HG02610 (cell line): ENCODE measurements around the gene CNKSR3.

Source experiments
- ATAC-seq: cut with Tn5 transposase; IDR thresholded peaks from one replicate; pipeline ENCODE4 v1.9.1; 2021; ENCODE audit warnings: mild to moderate bottlenecking, moderate library complexity; ENCODE audit not compliant: unreplicated experiment

Gene CNKSR3

DNA sequence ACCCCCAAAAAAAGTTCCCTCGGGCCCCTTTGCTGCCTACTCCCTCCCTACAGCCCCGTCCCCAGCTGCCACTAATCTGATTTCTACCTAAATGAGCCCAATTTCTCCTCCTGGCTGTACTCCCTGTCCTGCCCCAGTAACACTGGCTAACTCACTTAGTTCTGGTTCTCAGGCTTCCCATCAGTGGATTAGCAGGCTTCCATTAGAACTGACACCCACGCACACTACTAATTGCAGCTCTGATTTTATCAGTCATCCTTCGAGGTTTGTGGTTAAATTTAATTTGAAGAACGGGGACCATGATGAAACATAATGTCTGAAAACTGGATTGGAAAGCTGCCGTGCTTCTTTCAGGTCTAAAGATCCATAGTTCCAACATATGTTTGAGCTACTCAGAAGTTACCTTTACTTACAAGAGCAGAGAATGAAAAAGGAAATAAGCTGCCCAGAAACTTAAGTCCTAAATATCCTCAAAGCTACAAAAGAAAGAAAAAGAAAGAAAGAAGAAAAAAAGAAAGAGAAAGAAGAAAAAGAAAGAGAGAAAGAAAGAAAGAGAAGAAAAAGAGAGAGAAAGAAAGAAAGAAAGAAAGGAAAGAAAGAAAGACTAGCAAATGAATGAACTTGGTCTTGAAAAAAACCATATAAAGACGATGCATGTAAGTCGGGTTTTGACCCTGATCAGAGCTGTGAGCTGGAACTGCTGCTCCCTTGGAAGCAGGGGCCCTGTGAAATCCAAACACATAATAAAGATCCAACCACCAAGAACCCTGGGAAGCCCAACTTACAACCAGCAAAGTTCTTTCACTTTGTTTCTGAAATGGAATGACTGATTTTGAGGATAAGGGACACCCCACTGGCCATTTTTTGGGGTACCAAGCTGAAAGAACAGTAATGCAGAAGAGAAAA lies 51.7 kb downstream of the CNKSR3 start:
- ATAC-seq = no peak

DNA sequence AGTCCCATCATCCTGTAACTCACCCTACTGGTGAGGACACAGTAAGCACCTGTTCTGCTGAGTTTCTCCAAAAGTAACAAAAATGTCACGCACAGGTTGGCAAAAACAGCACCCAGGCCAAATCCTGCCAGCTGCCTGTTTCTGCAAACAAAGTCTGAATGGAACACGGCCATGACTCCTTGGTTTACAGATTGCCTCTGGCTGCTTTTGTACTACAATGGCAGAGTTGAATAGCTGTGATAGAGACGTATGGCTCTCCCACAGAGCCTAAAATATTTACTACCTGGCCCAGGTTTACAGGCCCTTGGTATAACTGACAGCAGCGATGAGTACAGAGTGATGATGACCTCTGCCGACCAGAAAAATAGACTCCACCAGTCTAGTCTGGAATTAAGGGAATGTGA lies 52.6 kb downstream of the CNKSR3 start:
- ATAC-seq = no peak

DNA sequence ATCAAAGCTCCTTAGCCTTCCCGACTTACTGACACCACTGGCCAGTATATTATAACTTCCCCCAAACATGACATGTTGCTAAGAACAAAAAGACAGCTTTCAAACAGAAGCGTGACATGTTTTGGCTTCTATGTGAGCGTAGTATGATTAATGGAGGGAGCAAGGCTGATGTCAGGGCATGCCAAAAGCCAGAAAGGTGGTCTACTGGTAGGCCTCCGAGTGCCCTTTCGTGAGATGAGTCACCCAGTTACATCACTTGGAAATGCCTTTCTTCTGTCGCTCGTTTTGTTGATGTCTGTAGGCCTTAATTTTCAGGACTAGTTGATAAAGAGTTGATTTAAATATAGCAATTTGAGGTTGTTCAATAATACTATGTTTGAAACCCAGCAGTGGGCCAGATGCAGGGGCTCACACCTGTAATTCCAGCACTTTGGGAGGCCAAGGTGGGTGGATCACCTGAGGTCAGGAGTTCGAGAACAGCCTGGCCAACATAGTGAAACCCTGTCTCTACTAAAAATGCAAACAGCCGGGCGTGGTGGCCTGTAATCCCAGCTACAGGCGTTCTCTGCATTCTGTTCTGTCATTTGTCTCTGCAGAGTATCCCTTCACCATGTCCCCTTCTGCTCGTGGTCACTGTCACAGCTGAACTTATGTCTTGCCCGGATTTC lies 53.3 kb downstream of the CNKSR3 start:
- no peak for ATAC-seq

- no peak for ATAC-seq
These were observed 57.2 kb downstream of the CNKSR3 start for GRCh38 chr6:154453329-154453728.

DNA sequence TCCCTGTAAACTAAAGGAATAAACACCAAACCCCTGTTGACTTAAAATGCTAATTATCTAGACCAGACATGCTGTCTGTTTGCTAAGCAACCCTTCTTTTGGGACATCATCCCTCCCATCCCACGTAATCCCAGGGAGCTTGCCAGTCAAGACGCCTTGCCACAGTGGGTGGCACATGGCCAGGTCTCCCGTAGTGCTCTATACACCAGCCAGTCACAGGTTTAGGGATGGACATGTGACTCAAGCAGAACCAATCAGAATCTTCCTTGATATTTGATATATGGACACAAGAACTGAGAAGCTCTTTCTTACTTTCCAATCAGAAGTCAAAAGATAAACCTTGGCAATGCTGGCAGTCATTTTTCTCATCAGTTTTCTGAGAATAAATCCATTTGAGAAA lies 60.0 kb downstream of the CNKSR3 start:
- ATAC-seq = no peak

DNA sequence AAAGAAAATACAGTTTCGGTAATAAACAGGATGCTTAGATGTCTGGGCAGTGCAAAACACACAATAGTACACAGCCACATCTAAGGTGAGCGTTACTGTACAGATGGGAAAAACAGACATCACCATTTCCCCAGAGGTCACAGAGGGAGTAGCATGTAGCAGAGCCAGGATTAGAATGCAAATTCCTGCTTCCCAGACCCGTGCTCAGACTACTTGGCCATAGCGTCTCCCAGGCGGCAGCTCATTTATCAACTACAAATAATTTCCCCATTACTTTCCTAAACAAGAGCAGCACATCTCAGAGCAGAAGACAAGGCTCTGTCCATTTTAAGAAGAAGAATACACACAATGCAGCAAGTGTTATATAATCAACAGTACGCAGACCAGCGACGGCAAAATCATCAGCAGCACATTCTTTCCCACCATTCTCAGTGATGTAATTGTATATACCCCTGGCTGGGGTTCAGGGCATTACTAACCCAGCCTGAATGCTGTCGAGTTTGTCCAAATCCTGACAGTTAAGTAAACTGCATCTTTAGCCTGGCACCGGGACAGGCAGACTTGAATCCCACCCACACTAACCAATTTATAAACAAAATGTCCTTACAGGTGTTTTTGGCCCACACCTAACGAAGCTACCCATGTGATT lies 61.9 kb downstream of the CNKSR3 start:
- no peak for ATAC-seq

DNA sequence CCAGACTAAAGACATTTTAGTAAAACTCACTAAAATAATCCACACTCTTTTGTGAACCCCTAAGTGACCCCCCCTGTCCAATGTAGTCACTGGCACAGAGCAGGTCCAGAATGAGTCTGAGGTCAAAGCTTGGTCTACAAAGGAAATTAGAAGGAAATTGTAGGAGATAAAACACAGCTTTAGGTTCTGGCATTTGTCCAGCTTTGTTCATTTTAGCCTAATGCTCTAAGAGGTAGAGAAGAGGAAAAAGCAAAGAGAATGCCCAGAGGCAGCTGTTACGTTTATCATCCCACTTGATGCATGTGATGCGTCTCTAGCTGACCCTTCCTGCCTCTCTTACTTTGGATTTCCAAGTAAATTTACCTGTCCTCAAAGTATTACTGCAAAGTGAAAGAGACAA lies 62.5 kb downstream of the CNKSR3 start:
- no peak for ATAC-seq

- no peak for ATAC-seq
These were observed 63.5 kb downstream of the CNKSR3 start for GRCh38 chr6:154446984-154447383.

DNA sequence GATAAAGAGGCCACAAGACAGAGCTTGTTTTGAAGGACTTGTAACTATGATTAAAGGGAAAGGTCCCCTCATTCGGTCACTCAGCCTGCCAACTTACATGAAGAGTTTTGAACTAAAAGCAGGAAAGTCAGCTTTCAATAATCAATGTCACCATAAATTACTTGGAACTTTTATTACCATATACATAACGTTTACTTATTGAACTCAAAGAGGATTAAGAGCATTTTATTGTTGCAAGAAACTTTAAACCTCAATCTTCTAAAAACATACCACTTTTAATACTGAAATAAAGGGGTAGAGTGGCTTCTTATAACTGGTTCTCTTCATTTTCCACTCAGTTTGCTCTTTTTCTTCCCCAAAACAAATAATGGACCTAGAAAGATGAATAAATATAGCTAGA lies 65.1 kb downstream of the CNKSR3 start:
- no peak for ATAC-seq

DNA sequence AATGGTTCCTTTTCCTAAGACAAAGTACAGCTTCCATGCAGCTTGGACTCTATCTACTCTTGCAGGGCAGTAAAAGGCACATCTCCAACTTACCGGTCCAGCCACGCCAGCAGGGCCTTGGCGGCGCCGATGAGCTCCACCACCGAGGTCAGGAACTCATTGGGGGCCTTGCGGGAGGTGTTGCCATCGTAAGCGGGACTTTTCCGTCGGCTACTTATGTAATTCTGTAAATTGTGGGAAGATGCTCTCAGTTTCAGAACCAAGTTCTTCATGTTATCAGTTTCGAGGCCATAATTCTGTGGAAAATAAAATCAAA lies 68.5 kb downstream of the CNKSR3 start:
- no peak for ATAC-seq

DNA sequence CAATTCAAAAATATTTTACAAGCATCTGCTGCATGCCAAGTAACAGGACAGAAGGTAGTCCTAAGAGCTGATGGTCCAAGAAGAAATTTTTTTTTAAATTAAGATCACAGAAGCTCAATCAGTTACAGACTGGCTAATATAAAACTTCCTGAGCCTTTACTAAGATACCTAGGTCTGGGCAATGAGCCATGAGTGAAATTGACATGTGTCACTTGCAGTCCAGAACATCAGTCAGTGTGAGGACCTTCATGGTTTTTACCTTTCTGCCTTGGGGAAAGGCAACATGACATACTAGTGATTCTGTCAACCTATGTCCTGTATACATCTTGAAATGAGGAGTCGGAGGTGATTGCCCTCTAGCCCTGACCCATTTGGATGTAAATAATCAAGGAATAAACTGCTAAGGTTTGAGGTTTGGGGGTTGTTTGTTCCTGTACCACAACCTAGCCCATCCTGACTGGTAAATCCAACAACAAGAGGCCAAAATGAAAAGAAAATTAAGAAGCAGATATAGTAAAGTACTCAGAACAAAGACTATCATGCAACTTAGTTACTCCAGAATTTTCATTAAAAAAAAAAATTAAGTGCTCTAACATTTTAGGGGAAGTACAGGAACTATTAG lies 70.0 kb downstream of the CNKSR3 start:
- no peak for ATAC-seq

GRCh38 chr6:154440022-154440421 lies 70.5 kb downstream of the CNKSR3 start:
- no peak for ATAC-seq

DNA sequence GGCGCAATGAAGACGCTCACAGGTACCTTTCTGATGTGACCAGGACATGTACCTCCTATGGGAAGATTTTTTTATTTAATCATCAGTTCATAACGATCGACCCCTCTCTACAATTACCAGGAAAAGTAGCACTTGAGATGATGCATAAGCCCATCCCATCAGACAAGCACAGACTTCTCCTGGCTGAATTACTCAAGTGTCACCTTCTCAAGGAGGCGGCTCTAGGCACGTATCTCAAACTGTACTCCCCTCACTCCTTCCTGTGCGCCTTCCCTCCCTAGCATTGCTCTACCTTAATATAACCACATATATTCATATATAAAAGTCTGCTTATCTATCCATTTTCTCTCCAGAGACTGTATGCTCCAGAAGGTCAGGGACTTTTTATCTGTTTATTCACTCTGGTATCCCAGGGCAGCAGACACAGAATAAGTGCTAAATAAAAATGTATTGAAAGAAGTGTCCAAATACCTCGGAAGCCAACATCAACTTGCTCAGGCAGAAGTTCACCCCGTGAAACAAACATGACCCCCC lies 71.5 kb downstream of the CNKSR3 start:
- no peak for ATAC-seq

GRCh38 chr6:154435400-154435945 lies 75.0 kb downstream of the CNKSR3 start:
- ATAC-seq = no peak

GRCh38 chr6:154434662-154435061 lies 75.8 kb downstream of the CNKSR3 start:
- no peak for ATAC-seq

DNA sequence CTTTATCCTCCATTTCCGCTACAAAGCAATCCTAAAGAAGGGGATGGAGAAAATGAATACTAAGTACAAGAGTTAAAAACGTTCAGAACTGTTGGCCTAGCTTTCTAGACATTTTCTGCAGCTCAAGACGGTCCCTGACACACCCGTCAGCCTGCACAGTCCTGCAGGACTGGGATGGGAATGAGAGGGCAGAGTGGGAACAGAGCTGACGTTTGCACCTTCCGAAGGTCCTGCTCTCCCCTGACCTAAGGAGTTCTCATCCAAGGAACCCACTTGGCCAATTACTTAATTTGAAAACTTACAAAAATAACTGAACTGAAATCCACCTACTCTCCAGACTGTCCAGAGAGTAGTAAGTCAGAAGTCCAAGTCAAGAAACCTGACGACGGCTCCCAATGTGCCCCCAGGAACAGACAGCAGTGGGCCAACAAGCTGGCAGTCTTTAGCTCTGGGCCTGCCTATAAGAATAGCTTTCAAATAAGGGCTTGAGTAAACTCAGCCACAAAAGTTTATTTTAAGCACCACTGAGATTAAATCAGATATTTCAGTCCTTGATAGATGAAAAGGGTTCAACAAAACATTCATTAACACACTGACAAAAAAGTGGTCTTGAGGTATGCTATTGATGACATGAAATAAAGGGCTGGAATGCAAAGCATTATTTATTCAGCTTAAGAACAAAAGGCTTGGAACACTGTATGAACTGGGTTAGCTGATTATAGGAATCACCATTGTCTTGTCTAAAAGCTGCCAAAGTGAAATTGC lies 76.8 kb downstream of the CNKSR3 start:
- ATAC-seq = no peak

DNA sequence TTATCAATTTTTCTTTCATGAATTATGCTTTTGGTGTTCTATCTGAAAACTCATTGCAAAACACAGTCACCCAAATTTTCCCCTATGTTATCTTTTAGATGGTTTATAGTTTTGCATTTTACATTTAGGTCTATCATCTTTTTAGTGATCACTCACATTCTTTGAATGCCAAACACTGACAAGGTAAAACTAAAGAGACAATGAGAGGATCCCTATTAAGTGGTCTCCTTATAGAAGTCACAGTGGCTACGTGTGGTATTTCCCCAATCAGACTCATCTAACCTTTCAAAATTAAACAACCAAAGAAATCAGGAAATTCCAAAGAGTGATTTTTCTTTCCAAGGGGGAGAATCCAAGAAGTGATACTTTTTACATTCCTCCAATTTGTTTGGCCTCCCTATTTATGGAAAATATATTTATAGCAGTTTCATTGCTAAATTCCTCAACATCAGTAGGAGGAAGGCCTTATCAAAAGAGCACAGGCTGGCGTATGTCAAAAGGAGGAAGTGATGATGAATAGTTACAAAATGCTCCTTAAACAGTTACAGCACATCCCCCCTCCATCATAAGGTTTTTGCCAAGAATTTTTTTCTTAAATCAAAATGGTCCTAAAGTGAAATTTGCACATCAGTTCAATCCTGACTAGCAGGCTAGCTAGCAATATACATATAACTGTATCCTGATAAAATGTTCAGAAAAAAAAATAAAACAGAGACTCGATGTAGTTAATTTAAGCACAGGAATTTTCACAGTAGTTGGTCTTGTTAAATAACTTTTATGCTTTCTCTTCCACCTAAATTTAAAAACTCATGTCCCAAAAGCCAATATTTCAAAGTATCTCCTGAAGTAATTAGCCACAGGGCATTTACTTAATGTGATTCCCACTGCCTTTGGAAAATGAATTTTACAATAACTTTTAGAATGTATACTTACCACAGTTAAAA lies 77.7 kb downstream of the CNKSR3 start:
- no peak for ATAC-seq

DNA sequence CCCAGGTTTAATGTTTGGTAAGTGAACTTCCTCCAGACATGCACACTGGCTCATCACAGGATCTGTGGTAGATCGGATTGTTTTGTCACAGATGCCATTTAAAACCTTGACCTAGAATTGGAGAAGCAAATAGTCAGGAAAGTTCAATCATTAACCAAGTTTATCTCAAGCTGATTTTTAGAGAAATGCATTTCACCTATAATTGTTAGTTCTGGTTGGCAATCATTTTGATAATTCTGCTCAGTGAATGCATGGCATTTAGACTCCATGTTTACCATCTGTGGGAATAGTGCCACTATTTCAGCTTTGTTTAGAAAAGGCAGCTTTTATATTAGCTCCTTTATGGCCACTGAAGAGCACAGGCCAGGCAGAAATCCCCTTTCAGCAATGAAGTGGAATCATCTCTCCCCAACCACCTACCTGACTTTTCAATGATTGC lies 80.0 kb downstream of the CNKSR3 start:
- no peak for ATAC-seq

- ATAC-seq = no peak
These were observed 80.8 kb downstream of the CNKSR3 start for GRCh38 chr6:154429711-154430110.
